H9 (cell line): ENCODE results near the gene CDC14A. TPM values are rescaled to one million over a fixed set of nuclear protein-coding genes. Genes with fewer than 3 reads are reported as not detected.

Source experiments
- DNase-seq: peaks from one replicate; pipeline ENCODE4 v3.0.0-alpha.2; 2017
- H2AFZ ChIP-seq: one replicate; pipeline ENCODE4 v1.6.1; 2013; ENCODE audit warnings: mild to moderate bottlenecking, low read length, control low read depth, moderate library complexity
- H2AK5ac ChIP-seq: 2 replicates; pipeline ENCODE4 v1.6.1; 2013; ENCODE audit warnings: low read length, control low read depth, mixed read lengths; ENCODE audit not compliant: insufficient read length
- H2BK120ac ChIP-seq: one replicate; pipeline ENCODE4 v1.6.1; 2013; ENCODE audit warnings: low read depth, mild to moderate bottlenecking, low read length, control low read depth, inconsistent platforms; ENCODE audit not compliant: poor library complexity, severe bottlenecking
- H2BK12ac ChIP-seq: 2 replicates; pipeline ENCODE4 v1.6.1; 2013; ENCODE audit warnings: low read length, control low read depth, mixed read lengths, low read depth; ENCODE audit not compliant: insufficient read length
- H2BK15ac ChIP-seq: 2 replicates; pipeline ENCODE4 v1.6.1; 2013; ENCODE audit warnings: low read depth, low read length, control low read depth
- H2BK20ac ChIP-seq: one replicate; pipeline ENCODE4 v1.6.1; 2013; ENCODE audit warnings: low read depth, mild to moderate bottlenecking, low read length, control low read depth, inconsistent platforms; ENCODE audit not compliant: poor library complexity, severe bottlenecking
- H2BK5ac ChIP-seq: 2 replicates; pipeline ENCODE4 v1.6.1; 2013; ENCODE audit warnings: low read length, control low read depth, mixed read lengths; ENCODE audit not compliant: insufficient read length
- H3K14ac ChIP-seq: 2 replicates; pipeline ENCODE4 v1.6.1; 2013; ENCODE audit warnings: low read length, control low read depth; ENCODE audit not compliant: insufficient read depth
- H3K18ac ChIP-seq: 2 replicates; pipeline ENCODE4 v1.6.1; 2013; ENCODE audit warnings: low read depth, mild to moderate bottlenecking, mixed read lengths, low read length, control low read depth; ENCODE audit not compliant: insufficient read length
- H3K23ac ChIP-seq: 2 replicates; pipeline ENCODE4 v1.6.1; 2013; ENCODE audit warnings: low read length, control low read depth, mixed read lengths, low read depth; ENCODE audit not compliant: insufficient read length
- H3K23me2 ChIP-seq: 2 replicates; pipeline ENCODE4 v1.6.1; 2013; ENCODE audit warnings: low read depth, mild to moderate bottlenecking, mixed read lengths, low read length, control low read depth; ENCODE audit not compliant: insufficient read length, poor library complexity, severe bottlenecking
- H3K27ac ChIP-seq: 2 replicates; pipeline ENCODE4 v1.5.1; 2013; ENCODE audit warnings: low read length, control low read depth, mixed read lengths, low read depth; ENCODE audit not compliant: insufficient read length
- H3K27me3 ChIP-seq: 2 replicates; pipeline ENCODE4 v1.6.1; 2013; ENCODE audit warnings: low read length, control low read depth, inconsistent platforms; ENCODE audit not compliant: insufficient read depth
- H3K4ac ChIP-seq: 2 replicates; pipeline ENCODE4 v1.6.1; 2013; ENCODE audit warnings: low read depth, mild to moderate bottlenecking, control low read depth, inconsistent platforms, low read length, moderate library complexity
- H3K4me1 ChIP-seq: 2 replicates; pipeline ENCODE4 v1.6.1; 2013; ENCODE audit warnings: low read length, control low read depth, inconsistent platforms; ENCODE audit not compliant: insufficient read depth
- H3K4me2 ChIP-seq: 2 replicates; pipeline ENCODE4 v1.6.1; 2013; ENCODE audit warnings: low read length, control low read depth, mixed read lengths; ENCODE audit not compliant: insufficient read length, insufficient read depth
- H3K56ac ChIP-seq: 2 replicates; pipeline ENCODE4 v1.6.1; 2013; ENCODE audit warnings: low read depth, mild to moderate bottlenecking, mixed read lengths, low read length, control low read depth; ENCODE audit not compliant: insufficient read length
- H3K79me1 ChIP-seq: 2 replicates; pipeline ENCODE4 v1.6.1; 2013; ENCODE audit warnings: low read depth, mild to moderate bottlenecking, moderate library complexity, low read length, control low read depth, inconsistent platforms; ENCODE audit not compliant: insufficient read depth, poor library complexity, severe bottlenecking
- H3K79me2 ChIP-seq: 2 replicates; pipeline ENCODE4 v1.6.1; 2013; ENCODE audit warnings: low read length, control low read depth, inconsistent platforms; ENCODE audit not compliant: insufficient read depth
- H3K9ac ChIP-seq: 2 replicates; pipeline ENCODE4 v1.6.1; 2013; ENCODE audit warnings: low read length, control low read depth, mixed read lengths; ENCODE audit not compliant: insufficient read length; ENCODE audit errors: extremely low read depth
- H3K9me3 ChIP-seq: one replicate; pipeline ENCODE4 v1.6.1; 2013; ENCODE audit warnings: low read depth, low read length, inconsistent platforms; ENCODE audit not compliant: control insufficient read depth
- H3T11ph ChIP-seq: one replicate; pipeline ENCODE4 v1.6.1; 2013; ENCODE audit warnings: mild to moderate bottlenecking, low read length, control low read depth, inconsistent platforms
- H4K20me1 ChIP-seq: one replicate; pipeline ENCODE4 v1.6.1; 2013; ENCODE audit not compliant: control insufficient read depth, insufficient read length, insufficient read depth
- H4K5ac ChIP-seq: 2 replicates; pipeline ENCODE4 v1.6.1; 2013; ENCODE audit warnings: low read depth, mild to moderate bottlenecking, mixed read lengths, low read length, control low read depth; ENCODE audit not compliant: insufficient read length
- H4K8ac ChIP-seq: replicated peaks from 2 replicates; pipeline ENCODE4 v1.6.1; 2013; ENCODE audit warnings: low read length, control low read depth, mixed read lengths, low read depth; ENCODE audit not compliant: insufficient read length
- H4K91ac ChIP-seq: 2 replicates; pipeline ENCODE4 v1.6.1; 2013; ENCODE audit warnings: low read depth, mild to moderate bottlenecking, moderate library complexity, mixed read lengths, low read length, control low read depth; ENCODE audit not compliant: insufficient read length
- H3K27ac Mint-ChIP-seq, 3 experiments: 2 replicates in 2 of 3; 3 replicates in 1 of 3; pipeline ENCODE4 v1.8.0; 2020 to 2021; ENCODE audit warnings: mixed read lengths in 3 of 3, mild to moderate bottlenecking in 1 of 3, moderate library complexity in 1 of 3
- H3K27me3 Mint-ChIP-seq: 2 replicates; pipeline ENCODE4 v1.8.0; 2021; ENCODE audit warnings: low read depth, mild to moderate bottlenecking, moderate library complexity, mixed read lengths
- H3K36me3 Mint-ChIP-seq, 3 experiments: 2 replicates in 2 of 3; 3 replicates in 1 of 3; pipeline ENCODE4 v1.8.0; 2020 to 2021; ENCODE audit warnings: low read depth in 3 of 3, mixed read lengths in 3 of 3; ENCODE audit not compliant: insufficient read depth in 1 of 3
- H3K4me1 Mint-ChIP-seq, 2 experiments: 2 replicates each; pipeline ENCODE4 v1.8.0; 2020; ENCODE audit warnings: mixed read lengths in 2 of 2
- H3K4me3 Mint-ChIP-seq, 2 experiments: 2 replicates in 1 of 2; 3 replicates in 1 of 2; pipeline ENCODE4 v1.8.0; 2020 to 2021; ENCODE audit warnings: mild to moderate bottlenecking in 2 of 2, mixed read lengths in 2 of 2, moderate library complexity in 1 of 2
- H3K9me3 Mint-ChIP-seq, 2 experiments: 2 replicates in 1 of 2; 3 replicates in 1 of 2; pipeline ENCODE4 v1.8.0; 2020; ENCODE audit warnings: mild to moderate bottlenecking in 2 of 2, mixed read lengths in 2 of 2, moderate library complexity in 1 of 2
- CTCF ChIP-seq: fragments of 200-600 bp; sonication (generic); conservative IDR thresholded peaks from 3 replicates; pipeline ENCODE4 v1.8.0; 2021; ENCODE audit warnings: antibody characterized with exemption, mild to moderate bottlenecking
- total RNA-seq: library from RNA; stranded (reverse); gene quantifications from 2 replicates; pipeline ENCODE4 v1.2.1, GENCODE V29; 2021

Gene CDC14A
- total RNA-seq, 1 experiment from 2014 or later = 8.9 TPM

- H3K4me3 Mint-ChIP-seq = no peak overlapping the region
- Histone ChIP-seq H3K56ac (no peak overlapping the region), H3K23ac (no peak overlapping the region), H3K27ac (no peak overlapping the region), H3T11ph (no peak overlapping the region), H4K20me1 (no peaks in the 10 kb centered on the region), H3K4me1 (no peaks in the 10 kb centered on the region), H4K5ac (no peak overlapping the region), H2AFZ (no peak overlapping the region), H2BK12ac (no peak overlapping the region), H3K23me2 (no peaks in the 10 kb centered on the region), H3K18ac (no peak overlapping the region), H3K79me1 (no peaks in the 10 kb centered on the region), H2BK120ac (no peak overlapping the region), H2BK20ac (no peak overlapping the region), H3K79me2 (no peaks in the 10 kb centered on the region), H2BK5ac (no peak overlapping the region), H2BK15ac (no peak overlapping the region), H3K9me3 (no peaks in the 10 kb centered on the region), H3K27me3 (no peaks in the 10 kb centered on the region; the same call in 1 of the 2 replicates), H2AK5ac (no peak overlapping the region), H4K91ac (no peak overlapping the region), H3K4me2 (no peak overlapping the region), H3K9ac (no peak overlapping the region), H3K4ac (no peak overlapping the region), H3K14ac (no peak overlapping the region), H4K8ac (no peak overlapping the region)
- no peak for DNase-seq
- peak; percentile 66 for TF ChIP-seq CTCF
- H3K4me1 Mint-ChIP-seq = peaks cover 13 to 18% of the 10 kb centered on the region in 2 experiments
- no peak overlapping the region for H3K27ac Mint-ChIP-seq
- no peaks in the 10 kb centered on the region for H3K9me3 Mint-ChIP-seq
- no peaks in the 10 kb centered on the region; a peak in 1 of 7 replicates for H3K36me3 Mint-ChIP-seq
- no peaks in the 10 kb centered on the region for H3K27me3 Mint-ChIP-seq
Measured at GRCh38 chr1:100455478-100456072, 103.3 kb downstream of the CDC14A start.
